ENCODE results near the gene MAP1LC3C.
"Not testable (repeated sequence)": the region's sequence is repeated elsewhere in the genome, so short reads cannot be mapped to it uniquely, and the experiment has no call there.

The MAP1LC3C gene

GRCh38 chr1:241990040-241990439 lies 8.9 kb downstream of the MAP1LC3C start:
- DNase-seq: no peak

GRCh38 chr1:241988389-241988930 lies 10.4 kb downstream of the MAP1LC3C start:
- not testable (repeated sequence) for DNase-seq

GRCh38 chr1:241985787-241986186 lies 13.1 kb downstream of the MAP1LC3C start:
- DNase-seq: no peak

GRCh38 chr1:241979926-241980325 lies 19.0 kb downstream of the MAP1LC3C start:
- DNase-seq: no peak

GRCh38 chr1:241979071-241979470 lies 19.8 kb downstream of the MAP1LC3C start:
- no peak for DNase-seq

GRCh38 chr1:241976229-241976628 lies 22.7 kb downstream of the MAP1LC3C start:
- DNase-seq: no peak

- DNase-seq: no peak
Measured at GRCh38 chr1:241972703-241973369, 26.1 kb downstream of the MAP1LC3C start.

GRCh38 chr1:241968611-241969010 lies 30.3 kb downstream of the MAP1LC3C start:
- DNase-seq: no peak

- DNase-seq: no peak
Measured at GRCh38 chr1:241964550-241965282, 34.2 kb downstream of the MAP1LC3C start.

GRCh38 chr1:241963722-241964121 lies 35.2 kb downstream of the MAP1LC3C start:
- no peak for DNase-seq

- no peak for DNase-seq
Measured at GRCh38 chr1:241962153-241962552, 36.7 kb downstream of the MAP1LC3C start.

- DNase-seq: no peak
Measured at GRCh38 chr1:241957692-241958494, 41.0 kb downstream of the MAP1LC3C start, which contains the start of gene BECN2. Gene BECN2, plus strand, starts transcription at chr1:241957767. Its CDS starts 0 bp downstream, at chr1:241957767.

GRCh38 chr1:241950390-241950789 lies 48.5 kb downstream of the MAP1LC3C start:
- no peak for DNase-seq

GRCh38 chr1:241947354-241947753 lies 51.5 kb downstream of the MAP1LC3C start:
- DNase-seq: no peak
